Stimulated activated naive CD8-positive, alpha-beta T cell treated with anti-CD3 and anti-CD28 coated beads, Interleukin-15, Interleukin-2, amounts not matched to agents 100 U/mL and 50 U/mL, for 24 hours (primary cell): ENCODE measurements around the gene PDZD2.

ENCODE experiments used
- ATAC-seq: fragments of 150-1000 bp; cut with Tn5 transposase; one replicate; pipeline ENCODE4 v1.10.0; 2021
- DNase-seq: peaks from one replicate; pipeline ENCODE4 v3.0.0; 2021

The PDZD2 gene

GRCh38 chr5:31884896-31885295 is 246.0 kb downstream of the PDZD2 start:
- no peak for ATAC-seq
- no peak for DNase-seq

GRCh38 chr5:31886206-31886605 is 247.3 kb downstream of the PDZD2 start:
- no peak for ATAC-seq

GRCh38 chr5:31887556-31887955 is 248.6 kb downstream of the PDZD2 start:
- DNase-seq (no peak), ATAC-seq (no peak)

More at GRCh38 chr5:31886206-31886605, 247.3 kb downstream of the PDZD2 start:
- DNase-seq, result no peak

GRCh38 chr5:31888564-31888963 is 249.6 kb downstream of the PDZD2 start:
- DNase-seq (no peak), ATAC-seq (no peak)

- DNase-seq (no peak), ATAC-seq (no peak)
These were observed 250.2 kb downstream of the PDZD2 start for GRCh38 chr5:31889001-31889561.

- no peak for DNase-seq
- no peak for ATAC-seq
These were observed 251.1 kb downstream of the PDZD2 start for GRCh38 chr5:31890046-31890445.

- no peak for DNase-seq
These were observed 255.2 kb downstream of the PDZD2 start for GRCh38 chr5:31894141-31894540.

GRCh38 chr5:31895199-31895820 is 256.4 kb downstream of the PDZD2 start:
- DNase-seq, result no peak
- no peak for ATAC-seq

More at GRCh38 chr5:31894141-31894540, 255.2 kb downstream of the PDZD2 start:
- ATAC-seq, result no peak

GRCh38 chr5:31898036-31898632 is 259.2 kb downstream of the PDZD2 start:
- DNase-seq, result no peak

GRCh38 chr5:31900296-31900865 is 261.4 kb downstream of the PDZD2 start:
- DNase-seq, result no peak
- no peak for ATAC-seq

More at GRCh38 chr5:31898036-31898632, 259.2 kb downstream of the PDZD2 start:
- no peak for ATAC-seq

- ATAC-seq (no peak), DNase-seq (no peak)
These were observed 263.0 kb downstream of the PDZD2 start for GRCh38 chr5:31901807-31902530.

GRCh38 chr5:31908396-31908795 is 269.5 kb downstream of the PDZD2 start:
- no peak for DNase-seq
- no peak for ATAC-seq

GRCh38 chr5:31909073-31909472 is 270.1 kb downstream of the PDZD2 start:
- ATAC-seq (no peak), DNase-seq (no peak)

- ATAC-seq (no peak), DNase-seq (no peak)
These were observed 272.6 kb downstream of the PDZD2 start for GRCh38 chr5:31911291-31912265.

GRCh38 chr5:31913808-31914207 is 274.9 kb downstream of the PDZD2 start:
- no peak for ATAC-seq
- no peak for DNase-seq

- DNase-seq (no peak), ATAC-seq (no peak)
These were observed 277.4 kb downstream of the PDZD2 start for GRCh38 chr5:31916327-31916726.

- DNase-seq, result no peak
- ATAC-seq, result no peak
These were observed 279.8 kb downstream of the PDZD2 start for GRCh38 chr5:31918739-31919138.

- ATAC-seq (no peak), DNase-seq (no peak)
These were observed 282.9 kb downstream of the PDZD2 start for GRCh38 chr5:31921852-31922305.

- DNase-seq (no peak), ATAC-seq (no peak)
These were observed 285.1 kb downstream of the PDZD2 start for GRCh38 chr5:31924005-31924404.

GRCh38 chr5:31931874-31932273 is 292.9 kb downstream of the PDZD2 start:
- DNase-seq (no peak), ATAC-seq (no peak)

GRCh38 chr5:31934156-31934555 is 295.2 kb downstream of the PDZD2 start:
- DNase-seq, result no peak
- no peak for ATAC-seq
